ENCODE results near the gene MSANTD2.

- TF ChIP-seq CTCF (IDR thresholded peaks at IDR 0.05; ENCODE audit: low read depth, low read length): no peak
- no peak for TF ChIP-seq EZH2phosphoT487 (IDR thresholded peaks at IDR 0.05; ENCODE audit: low read depth)
Observed at GRCh38 chr11:124832571-124832970, 32.4 kb upstream of the MSANTD2 start.
